ENCODE measurements around the gene SMYD4.
"Not testable (repeated sequence)": the region's sequence is repeated elsewhere in the genome, so short reads cannot be mapped to it uniquely, and the experiment has no call there.

Gene SMYD4

GRCh38 chr17:1829592-1830257 lies at the start of gene SMYD4, which contains the start of gene RPA1:
Gene SMYD4 (minus strand): TSS chr17:1829902. CDS start chr17:1827994, 1,908 bp downstream.
Gene RPA1 (plus strand): TSS chr17:1830005. CDS start chr17:1830094, 89 bp downstream.
- peak; percentile 91 for DNase-seq

GRCh38 chr17:1878419-1879121 lies 48.9 kb upstream of the SMYD4 start:
- no peak for DNase-seq

GRCh38 chr17:1875597-1875996 lies 45.9 kb upstream of the SMYD4 start:
- no peak for DNase-seq

GRCh38 chr17:1873418-1873817 lies 43.7 kb upstream of the SMYD4 start:
- peak; percentile 16 for DNase-seq

GRCh38 chr17:1872976-1873375 lies 43.3 kb upstream of the SMYD4 start:
- DNase-seq: no peak

GRCh38 chr17:1872254-1872653 lies 42.6 kb upstream of the SMYD4 start:
- DNase-seq: no peak

GRCh38 chr17:1871756-1872155 lies 42.1 kb upstream of the SMYD4 start:
- no peak for DNase-seq

- DNase-seq: no peak
Measured at GRCh38 chr17:1870592-1870991, 40.9 kb upstream of the SMYD4 start.

GRCh38 chr17:1868090-1868489 lies 38.4 kb upstream of the SMYD4 start:
- DNase-seq: no peak

- no peak for DNase-seq
Measured at GRCh38 chr17:1867307-1867706, 37.6 kb upstream of the SMYD4 start.

GRCh38 chr17:1865252-1866037 lies 35.7 kb upstream of the SMYD4 start:
- peak; percentile 54 for DNase-seq

- DNase-seq: no peak
Measured at GRCh38 chr17:1861391-1862010, 31.8 kb upstream of the SMYD4 start.

GRCh38 chr17:1860978-1861377 lies 31.3 kb upstream of the SMYD4 start:
- DNase-seq: no peak

- DNase-seq: not testable (repeated sequence)
Measured at GRCh38 chr17:1856462-1856861, 26.8 kb upstream of the SMYD4 start.

GRCh38 chr17:1853698-1854097 lies 24.0 kb upstream of the SMYD4 start:
- no peak for DNase-seq

- DNase-seq: no peak
Measured at GRCh38 chr17:1852327-1852726, 22.6 kb upstream of the SMYD4 start.

GRCh38 chr17:1847191-1847590 lies 17.5 kb upstream of the SMYD4 start:
- no peak for DNase-seq

GRCh38 chr17:1843947-1844346 lies 14.2 kb upstream of the SMYD4 start:
- DNase-seq: no peak

GRCh38 chr17:1839516-1839915 lies 9.8 kb upstream of the SMYD4 start:
- no peak for DNase-seq

- peak; percentile 43 for DNase-seq
Measured at GRCh38 chr17:1834380-1835149, 4.9 kb upstream of the SMYD4 start.

GRCh38 chr17:1830288-1830687 lies 586 bp upstream of the SMYD4 start:
- DNase-seq: no peak

GRCh38 chr17:1829216-1829591 lies 498 bp downstream of the SMYD4 start:
- no peak for DNase-seq

All from activated naive CD4-positive, alpha-beta T cell treated with anti-CD3 and anti-CD28 coated beads, Interleukin-2, amount 50 U/mL, for 16 hours (primary cell).